DND-41 (cell line): ENCODE data around the gene MEGF8.

Experiments
- CTCF ChIP-seq: IDR thresholded peaks from 2 replicates; pipeline ENCODE4 v1.5.1; 2012; ENCODE audit warnings: borderline replicate concordance, low read length, moderate library complexity, mild to moderate bottlenecking; ENCODE audit not compliant: poor library complexity, severe bottlenecking; ENCODE audit errors: extremely low read depth
- EZH2 ChIP-seq: IDR thresholded peaks from 3 replicates; pipeline ENCODE4 v1.6.1; 2012; ENCODE audit warnings: borderline replicate concordance, low read depth, mild to moderate bottlenecking, moderate library complexity, low read length, inconsistent platforms; ENCODE audit not compliant: severe bottlenecking

DNA sequence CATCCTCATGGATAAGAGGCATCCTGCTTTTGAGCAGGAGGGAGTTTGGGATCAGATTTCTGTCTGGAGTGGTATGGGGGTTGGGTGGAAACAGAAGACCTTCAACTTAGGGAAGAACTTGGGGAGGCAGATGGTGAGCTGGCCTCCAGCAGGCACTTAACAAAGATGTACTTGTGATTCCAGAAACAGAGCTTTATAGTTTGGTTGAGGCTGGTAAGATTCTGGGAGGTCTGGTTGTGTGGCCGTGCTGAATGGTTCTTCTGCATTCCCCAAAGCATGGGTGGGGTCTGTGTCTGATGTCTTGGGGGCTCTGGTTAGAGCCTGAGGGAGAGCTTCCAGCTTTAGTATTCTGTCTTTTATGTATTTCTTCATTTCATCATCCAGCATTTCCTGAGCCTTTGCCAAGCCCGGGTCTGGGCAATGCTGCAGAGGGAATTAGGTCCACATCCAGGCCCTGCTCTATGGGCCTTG, 4.8 kb downstream of the MEGF8 start:
- TF ChIP-seq CTCF = no peak
- no peak for TF ChIP-seq EZH2
